ENCODE measurements around the gene CRIP3.

CRIP3 gene

DNA sequence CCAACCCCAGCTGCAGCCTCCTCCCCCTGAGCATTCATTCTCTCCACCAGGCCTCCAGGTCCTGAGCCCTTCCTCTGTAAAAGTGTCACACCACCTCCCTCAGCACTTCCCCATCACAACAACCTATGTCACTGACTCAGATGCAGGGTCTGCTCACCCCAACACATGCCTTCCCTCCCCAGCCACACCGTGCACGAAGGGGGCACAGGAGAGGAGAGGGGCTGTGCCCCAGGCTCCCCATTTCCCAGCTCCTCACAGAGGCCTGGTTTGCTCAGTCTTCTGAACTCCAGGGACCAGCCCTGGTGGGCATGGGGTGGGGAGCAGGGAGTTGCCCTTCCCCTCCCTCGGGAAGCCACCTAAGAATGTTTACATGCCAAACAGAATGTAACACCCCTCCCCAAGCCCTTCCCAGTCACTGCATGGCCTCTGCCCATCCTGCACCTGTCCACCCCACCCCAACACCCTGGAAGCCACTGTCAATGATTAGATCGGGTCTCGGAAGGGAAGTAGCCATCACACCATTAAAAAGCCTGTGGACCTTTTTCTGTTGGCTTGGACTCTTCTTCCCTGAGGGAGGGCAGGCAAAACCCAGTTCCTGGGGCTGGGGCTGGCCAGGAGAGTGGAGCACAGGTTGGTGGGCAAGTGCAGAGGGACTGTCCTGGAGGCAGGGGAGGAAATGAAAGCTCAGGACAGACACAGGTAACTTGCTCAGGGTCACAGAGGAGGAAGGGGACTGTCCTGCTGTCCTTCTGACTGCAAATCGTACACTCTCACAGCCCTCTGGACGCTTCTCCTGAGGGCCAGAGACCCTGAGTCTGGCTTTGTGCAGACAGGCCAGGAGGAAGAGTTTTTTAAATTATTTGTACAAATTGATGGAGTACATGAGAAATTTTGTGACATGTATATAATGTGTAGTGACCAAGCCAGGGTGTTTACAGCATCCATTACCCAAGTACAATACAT is 20.6 kb downstream of the CRIP3 start:
- no peak for DNase-seq (ENCODE audit: low read depth)

DNA sequence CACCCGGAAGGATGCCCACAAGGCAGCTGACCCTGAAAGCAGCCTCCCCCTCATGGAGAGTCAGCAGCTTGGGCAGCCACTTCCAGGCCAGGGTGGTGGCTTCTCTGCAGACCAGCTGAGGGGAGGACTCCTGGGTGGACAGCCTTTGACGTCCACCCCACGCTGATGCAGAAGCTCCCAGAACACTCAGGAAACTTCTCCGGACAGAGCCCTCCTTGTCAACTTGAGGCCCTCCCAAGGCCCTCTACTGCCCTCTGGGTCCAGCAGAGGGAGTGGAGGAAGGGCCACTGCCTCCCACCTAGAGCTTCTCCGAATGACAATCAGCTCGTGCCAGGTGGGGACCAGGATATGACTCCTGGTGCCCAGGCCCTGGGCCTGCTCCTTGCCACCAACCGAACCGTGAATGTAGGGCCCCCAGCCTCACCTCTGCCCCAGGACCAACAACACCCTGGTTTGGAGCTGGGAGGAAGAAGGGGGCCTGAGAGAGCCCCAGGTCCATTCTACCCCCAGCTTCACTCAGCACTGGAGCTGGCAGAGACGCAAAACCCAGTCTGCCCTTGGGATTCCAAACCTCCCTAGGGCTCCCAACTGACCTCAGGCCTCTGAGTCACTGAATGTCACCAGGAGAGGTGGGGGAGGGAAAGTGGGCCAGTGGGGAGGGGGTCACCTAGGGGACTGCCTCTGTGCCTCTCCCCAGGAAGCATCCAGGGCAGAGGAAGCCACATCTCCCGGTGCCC is 21.5 kb downstream of the CRIP3 start:
- no peak for DNase-seq (ENCODE audit: low read depth)

DNA sequence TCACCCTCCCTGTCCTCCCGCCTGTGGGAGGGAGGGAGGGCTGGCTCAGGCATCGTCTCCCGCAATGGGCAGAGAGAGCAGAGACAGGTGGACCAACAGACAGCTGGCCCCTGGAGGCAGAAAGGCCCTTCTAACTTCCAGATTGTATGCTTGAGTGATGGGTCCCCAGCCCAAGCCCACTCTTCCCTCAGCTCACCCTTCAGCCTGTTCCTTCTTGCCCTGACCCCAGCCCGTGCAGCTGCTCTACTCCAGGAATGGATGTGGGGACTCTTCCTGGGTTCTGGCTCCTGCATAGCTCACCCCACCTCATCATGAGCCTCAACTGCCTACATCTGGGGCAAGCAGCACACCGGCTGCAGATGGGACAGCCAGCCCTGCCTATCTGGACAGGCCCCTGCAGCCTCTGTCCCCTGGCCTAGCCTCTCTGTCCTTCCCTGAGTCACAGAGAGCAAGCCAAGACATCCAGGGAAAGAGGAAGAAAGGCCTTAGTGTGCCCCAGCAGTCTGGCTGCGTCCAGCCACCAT is 22.1 kb downstream of the CRIP3 start:
- no peak for DNase-seq (ENCODE audit: low read depth)

- no peak for DNase-seq (ENCODE audit: low read depth)
Measured at GRCh38 chr6:43285832-43286231, 22.8 kb downstream of the CRIP3 start.

- no peak for DNase-seq (ENCODE audit: low read depth)
Measured at GRCh38 chr6:43284991-43285781, 23.4 kb downstream of the CRIP3 start.

- DNase-seq (ENCODE audit: low read depth) = no peak
Measured at GRCh38 chr6:43283905-43284304, 24.7 kb downstream of the CRIP3 start.

GRCh38 chr6:43283514-43283901 is 25.1 kb downstream of the CRIP3 start:
- no peak for DNase-seq (ENCODE audit: low read depth)

GRCh38 chr6:43282636-43283513 is 25.8 kb downstream of the CRIP3 start:
- DNase-seq (ENCODE audit: low read depth) = no peak

DNA sequence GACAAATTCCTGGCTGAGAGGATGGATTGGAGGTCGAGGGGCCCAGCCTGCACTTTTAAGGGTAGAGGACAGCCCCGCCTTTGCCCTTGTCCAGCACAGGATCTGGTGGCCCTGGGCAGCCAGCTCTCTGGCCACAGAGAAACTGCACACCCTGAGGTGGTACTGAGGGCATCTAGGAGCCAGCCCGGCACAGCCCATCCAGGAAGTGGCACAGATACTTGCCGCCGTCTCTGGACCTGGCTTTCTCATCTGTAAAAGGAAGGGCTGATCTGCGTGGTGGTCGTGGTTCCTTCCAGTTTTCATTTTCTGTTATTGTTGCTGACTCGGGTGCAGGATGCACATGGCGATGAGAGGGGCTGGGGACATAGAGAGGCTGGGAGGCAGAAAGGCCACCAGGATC is 26.6 kb downstream of the CRIP3 start:
- DNase-seq (ENCODE audit: low read depth) = no peak

DNA sequence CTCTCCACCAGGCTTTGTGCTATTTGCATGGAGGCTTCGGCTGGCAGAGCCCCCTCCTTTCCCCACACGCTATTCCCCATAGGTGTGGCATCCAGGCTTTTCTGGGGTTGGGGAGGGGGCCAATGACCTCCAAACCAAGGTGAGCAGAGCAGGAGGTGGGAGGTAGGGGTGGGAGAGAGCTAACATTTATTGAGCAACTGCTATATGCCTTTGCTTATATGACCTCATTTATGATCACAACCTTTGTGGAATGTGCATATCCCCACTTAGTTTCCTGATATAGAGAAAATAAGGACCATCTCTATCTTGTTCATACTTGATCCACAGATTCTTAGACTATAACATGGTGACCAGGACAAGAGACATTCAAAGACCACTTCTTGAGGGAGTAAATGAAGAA is 28.4 kb downstream of the CRIP3 start:
- DNase-seq (ENCODE audit: low read depth) = no peak

DNA sequence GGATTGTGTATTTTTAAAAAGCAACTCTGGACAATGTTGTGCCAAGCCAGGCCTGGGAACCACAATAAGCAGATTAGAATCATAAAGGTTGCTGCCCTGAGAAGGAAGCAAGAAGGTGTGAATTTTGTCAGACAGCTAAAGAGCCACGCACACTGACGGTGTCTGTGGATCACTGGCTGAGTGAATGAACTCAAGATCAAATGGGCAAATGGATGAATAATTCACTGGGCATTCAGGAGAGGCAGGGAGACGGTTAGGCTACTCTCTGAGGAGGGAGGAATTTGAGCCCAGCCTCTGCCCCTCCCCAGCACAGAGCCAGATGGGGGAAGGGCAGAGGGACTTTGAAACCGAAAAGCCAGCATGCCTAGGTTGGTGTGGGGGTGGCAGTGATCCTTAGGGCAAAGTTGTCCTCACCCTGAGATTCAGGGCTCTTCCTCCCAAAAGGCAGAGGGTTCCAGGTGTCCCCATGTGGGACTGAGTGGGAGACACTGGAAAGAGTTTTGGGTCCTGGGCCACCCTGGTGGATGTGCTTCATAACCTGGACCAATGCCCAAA is 30.0 kb downstream of the CRIP3 start:
- DNase-seq (ENCODE audit: low read depth) = no peak

- no peak for DNase-seq (ENCODE audit: low read depth)
Measured at GRCh38 chr6:43277643-43278523, 30.7 kb downstream of the CRIP3 start.

GRCh38 chr6:43277306-43277642 is 31.4 kb downstream of the CRIP3 start:
- DNase-seq (ENCODE audit: low read depth) = no peak

- DNase-seq (ENCODE audit: low read depth) = no peak
Measured at GRCh38 chr6:43276577-43277305, 31.9 kb downstream of the CRIP3 start.

DNA sequence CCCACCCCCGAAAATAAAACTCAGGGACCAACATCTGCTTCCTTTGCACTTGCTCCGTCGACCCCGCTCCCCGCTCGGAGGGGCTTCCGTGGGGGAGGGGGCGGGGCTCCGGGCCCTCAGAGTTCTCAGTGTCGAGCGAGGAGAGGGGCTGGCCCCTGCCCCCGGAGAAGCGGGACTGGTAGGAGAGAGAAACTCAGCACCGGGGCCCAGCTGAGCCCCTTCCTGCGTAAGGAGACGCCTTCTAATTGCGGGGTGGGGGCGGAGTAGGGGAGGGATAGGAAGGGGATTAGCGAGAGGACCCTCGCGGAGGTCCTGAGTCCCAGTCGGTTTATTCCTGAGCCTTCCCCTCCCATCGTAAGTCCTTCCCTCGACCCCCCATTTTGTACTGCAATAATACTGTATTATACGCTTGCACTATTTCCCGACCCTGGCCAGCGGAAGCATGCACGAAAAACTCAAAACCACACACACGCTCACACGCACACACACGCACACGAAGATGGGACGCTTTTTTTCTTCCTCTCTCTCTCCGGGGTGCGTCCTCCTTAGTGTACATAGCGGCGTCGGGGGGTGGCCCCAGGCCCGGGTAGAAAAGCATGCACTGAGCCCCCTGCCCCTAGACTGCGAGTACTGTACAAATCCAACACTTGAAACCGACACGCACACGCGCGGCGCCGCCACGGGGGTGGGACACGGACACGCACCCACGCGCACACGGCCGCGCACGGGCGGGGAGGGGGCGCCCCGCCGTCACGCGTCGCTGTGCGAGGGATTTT is 32.6 kb downstream of the CRIP3 start:
- no peak for DNase-seq (ENCODE audit: low read depth)

GRCh38 chr6:43274916-43275597 is 33.6 kb downstream of the CRIP3 start:
- peak; percentile 22 for DNase-seq (ENCODE audit: low read depth)

DNA sequence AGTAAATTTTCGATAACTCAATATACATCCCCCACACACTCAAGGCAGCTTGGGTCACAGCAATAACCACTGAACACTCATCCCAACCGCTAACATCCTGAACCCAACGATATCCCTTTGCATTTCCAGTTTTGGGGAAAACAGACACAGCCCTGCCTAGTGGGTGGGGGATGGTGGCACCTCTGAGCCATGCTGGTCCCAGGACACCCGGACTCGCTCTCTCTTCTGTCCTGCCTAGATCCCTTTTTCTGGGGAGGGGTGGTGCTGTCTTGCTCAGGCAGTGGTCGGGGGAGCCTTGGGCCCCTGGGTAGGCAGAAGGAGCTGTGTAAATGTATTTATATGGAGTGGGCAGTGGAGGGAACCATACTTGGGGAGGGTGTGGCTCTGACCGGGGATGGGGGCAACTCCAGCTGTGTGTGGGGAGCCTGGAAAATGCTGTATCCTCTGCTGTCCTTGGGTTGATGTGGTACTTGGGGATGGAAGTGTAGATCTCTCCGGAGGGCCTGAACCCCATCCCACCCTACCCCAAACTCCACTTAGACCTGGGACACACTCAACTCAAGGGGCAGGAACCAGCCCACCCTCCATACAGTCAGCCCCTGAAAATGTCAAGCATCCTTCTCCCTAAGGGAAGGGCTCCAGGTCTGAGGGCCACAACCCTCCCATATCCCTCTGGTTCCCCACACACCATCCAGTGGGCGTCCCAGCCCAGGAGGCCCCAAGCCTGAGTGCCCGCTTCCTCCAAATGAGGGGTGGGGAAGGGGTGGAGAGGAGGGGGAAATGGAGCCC is 34.3 kb downstream of the CRIP3 start:
- DNase-seq (ENCODE audit: low read depth) = no peak
